Measurements from ENCODE around the gene IKBKE.
"Not testable (repeated sequence)": the region's sequence is repeated elsewhere in the genome, so short reads cannot be mapped to it uniquely, and the experiment has no call there.

Gene IKBKE

DNA sequence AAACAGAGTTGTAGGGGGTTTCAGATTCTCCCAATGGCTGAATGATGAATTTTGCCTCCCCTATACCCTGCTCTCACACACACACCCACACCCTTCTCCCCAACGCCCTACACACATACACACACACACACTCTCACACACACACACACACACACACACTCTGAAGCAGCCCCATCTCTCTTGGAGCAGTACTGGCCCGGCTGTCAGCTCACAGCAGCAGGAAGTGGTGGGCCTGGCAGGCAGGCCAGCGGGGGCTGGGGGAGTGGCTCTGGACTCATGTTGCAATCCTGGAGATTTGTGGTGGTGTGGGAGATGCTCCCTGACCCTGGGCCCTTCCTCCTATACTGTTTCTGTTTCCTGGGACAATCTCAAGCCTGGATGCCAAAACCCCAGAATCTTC, 2.2 kb downstream of the IKBKE start:
- Mint-ChIP-seq H3K4me1 (peaks cover 38% of the 10 kb centered on the region), H3K4me3 (no peak overlapping the region), H3K9me3 (no peaks in the 10 kb centered on the region), H3K27me3 (no peaks in the 10 kb centered on the region), H3K27ac (peak overlapping the region; percentile 87), H3K36me3 (peaks cover 24% of the 10 kb centered on the region)
- DNase-seq (ENCODE audit: low spot score in 2 of 2) (no peak), ATAC-seq (ENCODE audit: low read depth) (no peak)

DNA sequence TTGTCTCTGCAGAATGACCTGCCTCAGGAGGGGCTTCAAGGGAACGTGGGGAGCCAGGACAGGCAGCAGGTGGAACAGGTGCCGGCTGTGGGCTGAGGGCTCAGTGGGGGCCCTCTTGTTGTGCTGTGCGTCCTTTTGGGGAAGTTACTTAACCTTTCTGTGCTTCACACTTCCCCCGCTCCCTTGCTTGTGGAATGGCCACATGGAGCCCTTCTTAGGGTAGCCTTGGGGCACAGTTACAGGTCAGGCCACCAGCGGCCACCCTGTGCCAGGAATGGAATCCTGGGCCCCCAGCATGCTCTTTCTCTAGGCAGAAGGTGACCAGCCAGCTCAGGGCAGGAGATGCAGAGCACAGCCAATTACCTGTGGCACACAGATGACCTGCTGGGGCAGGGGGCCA, 2.6 kb downstream of the IKBKE start:
- ATAC-seq (ENCODE audit: low read depth) (no peak), DNase-seq (ENCODE audit: low spot score in 2 of 2) (no peak)
- Mint-ChIP-seq H3K27ac (peak overlapping the region; percentile 87), H3K4me1 (peaks cover 34% of the 10 kb centered on the region), H3K9me3 (no peaks in the 10 kb centered on the region), H3K27me3 (no peaks in the 10 kb centered on the region), H3K36me3 (peaks cover 24% of the 10 kb centered on the region), H3K4me3 (no peak overlapping the region)

DNA sequence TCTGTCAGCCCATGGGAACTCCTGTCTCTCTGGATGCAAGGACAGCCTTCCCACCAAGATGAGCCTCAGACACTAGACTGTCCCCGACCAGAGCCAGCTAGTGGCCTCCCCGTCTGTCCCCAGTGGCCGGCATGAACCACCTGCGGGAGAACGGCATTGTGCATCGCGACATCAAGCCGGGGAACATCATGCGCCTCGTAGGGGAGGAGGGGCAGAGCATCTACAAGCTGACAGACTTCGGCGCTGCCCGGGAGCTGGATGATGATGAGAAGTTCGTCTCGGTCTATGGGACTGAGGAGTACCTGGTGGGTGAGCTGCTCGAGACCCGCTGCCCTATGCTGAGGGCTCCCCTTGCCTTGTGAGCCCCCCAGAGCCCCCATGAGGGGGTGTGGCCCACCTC, 5.8 kb downstream of the IKBKE start:
- Mint-ChIP-seq H3K9me3 (no peaks in the 10 kb centered on the region), H3K27ac (no peak overlapping the region), H3K4me3 (no peak overlapping the region), H3K27me3 (no peaks in the 10 kb centered on the region), H3K4me1 (peaks cover 22% of the 10 kb centered on the region), H3K36me3 (peaks cover 31% of the 10 kb centered on the region)
- ATAC-seq (ENCODE audit: low read depth) = no peak
- no peak for DNase-seq (ENCODE audit: low spot score in 2 of 2)

DNA sequence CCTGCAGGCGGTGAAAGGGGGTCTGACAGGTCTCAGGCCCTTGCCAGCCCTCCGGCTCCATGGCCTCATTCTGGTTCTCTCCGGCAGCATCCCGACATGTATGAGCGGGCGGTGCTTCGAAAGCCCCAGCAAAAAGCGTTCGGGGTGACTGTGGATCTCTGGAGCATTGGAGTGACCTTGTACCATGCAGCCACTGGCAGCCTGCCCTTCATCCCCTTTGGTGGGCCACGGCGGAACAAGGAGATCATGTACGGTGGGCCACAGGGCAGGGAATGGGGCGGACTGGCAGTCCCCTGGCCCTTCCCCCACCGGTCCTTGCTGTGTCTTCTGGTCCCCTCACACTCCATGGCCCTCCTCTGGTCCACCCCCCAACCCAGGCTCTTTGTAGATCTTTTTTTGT, 6.3 kb downstream of the IKBKE start:
- Mint-ChIP-seq H3K9me3 (no peaks in the 10 kb centered on the region), H3K4me3 (no peak overlapping the region), H3K27ac (no peak overlapping the region), H3K4me1 (peaks cover 18% of the 10 kb centered on the region), H3K36me3 (peaks cover 33% of the 10 kb centered on the region), H3K27me3 (no peaks in the 10 kb centered on the region)
- ATAC-seq (ENCODE audit: low read depth) (no peak), DNase-seq (ENCODE audit: low spot score in 2 of 2) (no peak)

DNA sequence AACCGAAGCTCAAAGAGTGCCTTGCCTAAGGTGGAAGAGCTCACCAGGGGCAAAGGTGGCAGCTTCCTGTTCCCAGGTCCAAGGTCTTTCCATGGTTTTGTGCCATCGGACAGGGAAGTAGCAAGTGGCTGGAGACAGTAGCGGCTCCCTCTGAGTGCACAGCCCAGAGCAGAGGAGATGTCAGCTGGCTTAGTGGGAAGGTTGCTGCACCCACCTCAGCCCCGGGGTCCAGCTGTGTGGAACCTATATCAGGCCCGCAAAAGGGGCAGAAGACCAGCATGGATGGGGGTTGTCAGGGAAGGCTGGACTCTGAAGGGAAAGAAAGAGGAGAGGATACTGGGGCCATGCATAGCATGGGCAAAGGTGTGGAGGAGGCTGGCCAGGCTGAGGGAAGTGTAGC, 6.8 kb downstream of the IKBKE start:
- H3K36me3 Mint-ChIP-seq = peaks cover 33% of the 10 kb centered on the region
- H3K27ac Mint-ChIP-seq = no peak overlapping the region
- peaks cover 14% of the 10 kb centered on the region for H3K4me1 Mint-ChIP-seq
- DNase-seq (ENCODE audit: low spot score in 2 of 2) = no peak
- ATAC-seq (ENCODE audit: low read depth) = no peak
- no peak overlapping the region for H3K4me3 Mint-ChIP-seq
- no peaks in the 10 kb centered on the region for H3K9me3 Mint-ChIP-seq
- H3K27me3 Mint-ChIP-seq = no peaks in the 10 kb centered on the region

DNA sequence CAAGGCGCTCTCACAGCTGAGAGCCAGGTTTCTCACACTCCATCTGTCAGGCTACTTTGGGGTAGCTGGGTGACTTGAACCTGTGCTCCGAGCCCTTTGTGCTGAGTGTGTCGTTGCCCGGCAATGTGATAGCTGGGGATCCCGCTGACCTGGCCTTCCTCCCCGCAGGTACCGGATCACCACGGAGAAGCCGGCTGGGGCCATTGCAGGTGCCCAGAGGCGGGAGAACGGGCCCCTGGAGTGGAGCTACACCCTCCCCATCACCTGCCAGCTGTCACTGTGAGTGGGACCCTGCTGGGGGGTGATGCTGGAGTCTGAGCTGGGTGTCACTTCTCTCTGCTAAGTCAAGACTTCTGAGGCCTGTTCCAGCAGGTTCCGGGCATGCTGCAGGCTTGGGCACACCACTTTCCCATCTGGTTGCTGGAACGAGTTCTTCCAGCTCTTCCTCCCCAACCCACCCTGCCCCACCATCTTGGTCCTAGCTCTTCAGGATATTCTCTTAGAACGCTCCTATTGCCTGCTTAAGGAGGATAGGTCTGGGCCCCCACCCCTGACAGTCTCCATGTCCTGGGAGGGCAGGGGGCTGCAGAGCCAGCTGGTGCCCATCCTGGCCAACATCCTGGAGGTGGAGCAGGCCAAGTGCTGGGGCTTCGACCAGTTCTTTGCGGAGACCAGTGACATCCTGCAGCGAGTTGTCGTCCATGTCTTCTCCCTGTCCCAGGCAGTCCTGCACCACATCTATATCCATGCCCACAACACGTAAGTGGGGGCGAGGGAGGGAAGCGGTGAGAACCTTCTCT, 7.5 kb downstream of the IKBKE start:
- H3K27ac Mint-ChIP-seq = no peak overlapping the region

DNA sequence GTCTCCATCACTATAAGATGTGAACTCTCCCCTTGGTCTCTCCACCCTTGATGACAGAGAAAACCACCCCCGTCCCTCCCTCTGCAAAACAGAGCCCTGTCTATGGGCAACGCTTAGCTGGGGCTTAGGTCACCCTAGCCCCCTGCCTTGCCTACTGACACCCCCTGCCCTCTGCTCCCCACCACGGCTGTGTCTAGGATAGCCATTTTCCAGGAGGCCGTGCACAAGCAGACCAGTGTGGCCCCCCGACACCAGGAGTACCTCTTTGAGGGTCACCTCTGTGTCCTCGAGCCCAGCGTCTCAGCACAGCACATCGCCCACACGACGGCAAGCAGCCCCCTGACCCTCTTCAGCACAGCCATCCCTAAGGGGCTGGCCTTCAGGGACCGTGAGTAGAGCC, 8.5 kb downstream of the IKBKE start:
- no peak for DNase-seq (ENCODE audit: low spot score in 2 of 2)
- H3K27ac Mint-ChIP-seq = no peak overlapping the region
- H3K27me3 Mint-ChIP-seq = no peaks in the 10 kb centered on the region
- H3K36me3 Mint-ChIP-seq = peaks cover 33% of the 10 kb centered on the region
- H3K9me3 Mint-ChIP-seq = no peaks in the 10 kb centered on the region
- ATAC-seq (ENCODE audit: low read depth) = no peak
- no peak overlapping the region for H3K4me3 Mint-ChIP-seq
- peaks cover 5% of the 10 kb centered on the region for H3K4me1 Mint-ChIP-seq

More for the DNA sequence above, 7.5 kb downstream of the IKBKE start:
- Mint-ChIP-seq H3K27me3 (no peaks in the 10 kb centered on the region), H3K4me1 (peaks cover 8% of the 10 kb centered on the region), H3K4me3 (no peak overlapping the region), H3K9me3 (no peaks in the 10 kb centered on the region), H3K36me3 (peaks cover 33% of the 10 kb centered on the region)
- ATAC-seq (ENCODE audit: low read depth) (no peak), DNase-seq (ENCODE audit: low spot score in 2 of 2) (no peak)

DNA sequence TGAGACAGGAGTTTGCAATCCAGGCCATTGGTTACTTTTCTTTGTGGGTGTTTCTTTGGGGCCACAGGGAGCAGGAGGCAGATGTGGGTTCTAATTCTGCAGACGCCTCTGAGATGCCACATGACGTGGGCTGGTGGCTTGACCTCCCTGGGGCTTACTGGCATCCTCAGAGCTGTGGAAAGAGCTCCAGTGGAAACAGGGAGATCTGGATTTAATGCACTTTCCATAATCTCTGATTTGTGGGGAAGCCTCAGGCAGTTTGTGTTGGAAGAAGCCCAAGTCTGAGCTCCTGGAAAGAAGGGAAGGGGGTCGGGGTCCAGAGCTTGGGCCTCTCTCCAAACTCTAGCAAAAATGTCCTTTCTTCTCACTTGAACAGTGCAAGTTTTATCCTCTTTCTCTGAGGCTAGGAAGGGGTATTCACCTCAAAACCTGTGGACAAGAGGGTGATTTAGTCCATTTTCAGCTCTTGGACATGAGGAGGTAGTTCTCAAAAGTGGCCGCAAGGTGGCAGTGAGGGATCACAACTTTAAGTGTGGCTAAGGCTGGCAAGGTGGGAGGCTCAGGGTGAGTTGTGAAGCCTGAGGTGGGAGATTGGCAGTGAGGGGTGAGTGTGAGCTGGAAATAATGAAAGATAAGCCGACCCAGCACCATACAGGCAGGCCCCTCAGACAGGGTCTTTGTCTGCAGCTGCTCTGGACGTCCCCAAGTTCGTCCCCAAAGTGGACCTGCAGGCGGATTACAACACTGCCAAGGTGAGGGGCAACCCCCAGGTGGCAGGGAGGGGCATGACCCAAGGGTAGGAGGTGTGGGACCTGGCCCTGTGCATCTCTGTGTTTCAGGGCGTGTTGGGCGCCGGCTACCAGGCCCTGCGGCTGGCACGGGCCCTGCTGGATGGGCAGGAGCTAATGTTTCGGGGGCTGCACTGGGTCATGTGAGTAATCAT, 9.2 kb downstream of the IKBKE start:
- H3K27me3 Mint-ChIP-seq = no peaks in the 10 kb centered on the region
- peaks cover 29% of the 10 kb centered on the region for H3K36me3 Mint-ChIP-seq
- ATAC-seq (ENCODE audit: low read depth) (peak; percentile 77), DNase-seq (ENCODE audit: low spot score in 2 of 2) (peak; percentile 54 to 62)
- no peak overlapping the region for H3K4me3 Mint-ChIP-seq
- no peaks in the 10 kb centered on the region for H3K9me3 Mint-ChIP-seq
- H3K27ac Mint-ChIP-seq = no peak overlapping the region
- H3K4me1 Mint-ChIP-seq = peaks cover 5% of the 10 kb centered on the region

DNA sequence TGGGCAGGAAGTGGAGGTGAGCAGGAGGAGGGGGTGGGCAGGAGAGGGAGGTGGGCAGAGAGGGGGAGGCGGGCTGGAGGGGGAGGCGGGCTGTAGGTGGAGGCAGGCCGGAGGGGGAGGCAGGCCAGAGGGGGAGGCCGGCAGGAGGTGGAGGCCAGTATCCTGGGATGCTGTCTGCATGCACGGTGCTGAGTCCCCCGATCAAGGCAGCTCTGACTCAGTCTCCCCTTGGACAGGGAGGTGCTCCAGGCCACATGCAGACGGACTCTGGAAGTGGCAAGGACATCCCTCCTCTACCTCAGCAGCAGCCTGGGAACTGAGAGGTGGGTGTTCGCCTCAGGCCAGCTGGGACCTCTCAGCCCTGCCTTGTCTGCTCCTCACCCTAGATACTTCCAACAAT, 9.9 kb downstream of the IKBKE start:
- H3K4me3 Mint-ChIP-seq = no peak overlapping the region
- no peaks in the 10 kb centered on the region for H3K27me3 Mint-ChIP-seq
- peaks cover 3% of the 10 kb centered on the region for H3K4me1 Mint-ChIP-seq
- ATAC-seq (ENCODE audit: low read depth) = no peak
- H3K36me3 Mint-ChIP-seq = peaks cover 29% of the 10 kb centered on the region
- no peak overlapping the region for H3K27ac Mint-ChIP-seq
- no peak for DNase-seq (ENCODE audit: low spot score in 2 of 2)
- no peaks in the 10 kb centered on the region for H3K9me3 Mint-ChIP-seq

DNA sequence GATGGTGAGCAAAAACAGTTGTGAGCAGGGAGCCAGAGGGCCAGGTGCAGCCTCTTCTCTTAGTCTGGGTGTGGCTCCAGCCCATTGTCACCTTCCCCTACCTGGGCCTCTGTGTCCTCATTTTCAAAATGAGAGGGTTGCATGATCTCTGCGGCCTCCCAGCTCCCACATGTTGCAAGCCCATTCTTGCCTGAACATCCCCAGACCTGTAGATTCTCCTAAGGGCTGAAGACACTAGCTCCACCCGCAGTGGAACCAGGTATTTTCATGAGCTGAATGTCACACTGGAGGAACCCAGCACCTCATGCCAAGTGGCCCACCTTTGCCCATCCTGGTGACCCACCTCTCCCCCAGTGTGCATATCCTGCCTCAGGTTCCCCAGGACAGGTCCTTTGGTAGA, 12.3 kb downstream of the IKBKE start:
- ATAC-seq (ENCODE audit: low read depth) = no peak
- Mint-ChIP-seq H3K4me3 (no peak overlapping the region), H3K36me3 (peaks cover 20% of the 10 kb centered on the region), H3K9me3 (no peaks in the 10 kb centered on the region), H3K27ac (no peak overlapping the region), H3K27me3 (no peaks in the 10 kb centered on the region), H3K4me1 (peaks cover 3% of the 10 kb centered on the region)
- no peak for DNase-seq (ENCODE audit: low spot score in 2 of 2)

DNA sequence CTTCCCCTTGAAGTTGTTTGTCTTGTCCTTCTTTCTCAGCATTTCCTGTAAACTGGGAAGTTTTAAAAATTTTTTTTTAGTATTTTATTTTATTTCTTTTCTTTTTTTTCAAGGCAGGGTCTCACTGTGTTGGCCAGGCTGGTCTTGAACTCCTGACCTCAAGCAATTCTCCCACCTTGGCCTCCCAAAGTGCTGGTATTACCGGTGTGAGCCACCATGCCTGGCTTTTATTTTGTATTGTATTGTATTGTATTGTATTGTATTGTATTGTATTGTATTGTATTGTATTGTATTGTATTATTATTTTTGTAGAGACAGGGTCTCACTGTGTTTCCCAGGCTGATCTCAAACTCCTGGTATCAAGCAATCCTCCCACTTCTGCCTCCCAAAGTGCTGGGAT, 13.6 kb downstream of the IKBKE start:
- DNase-seq (ENCODE audit: low spot score in 2 of 2); ATAC-seq (ENCODE audit: low read depth); H3K9me3 Mint-ChIP-seq; H3K4me3 Mint-ChIP-seq; H3K27ac Mint-ChIP-seq; H3K4me1 Mint-ChIP-seq; H3K27me3 Mint-ChIP-seq: not testable (repeated sequence)
- H3K36me3 Mint-ChIP-seq = peaks cover 22% of the 10 kb centered on the region

DNA sequence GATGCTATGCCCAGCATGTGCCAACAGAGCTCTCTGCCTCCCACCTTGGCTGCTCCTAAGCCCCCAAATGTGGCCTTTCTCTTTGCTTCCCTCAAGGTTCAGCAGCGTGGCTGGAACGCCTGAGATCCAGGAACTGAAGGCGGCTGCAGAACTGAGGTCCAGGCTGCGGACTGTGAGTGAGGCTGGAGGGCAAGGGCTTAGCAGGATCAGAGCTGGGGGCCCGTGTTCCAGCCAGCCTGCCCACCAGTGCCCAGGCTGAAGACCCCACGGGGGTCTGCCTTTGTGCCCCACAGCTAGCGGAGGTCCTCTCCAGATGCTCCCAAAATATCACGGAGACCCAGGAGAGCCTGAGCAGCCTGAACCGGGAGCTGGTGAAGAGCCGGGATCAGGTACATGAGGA, 14.6 kb downstream of the IKBKE start:
- Mint-ChIP-seq H3K4me1 (no peaks in the 10 kb centered on the region), H3K9me3 (no peaks in the 10 kb centered on the region), H3K27me3 (no peaks in the 10 kb centered on the region), H3K36me3 (peaks cover 18% of the 10 kb centered on the region), H3K4me3 (no peak overlapping the region), H3K27ac (no peak overlapping the region)
- no peak for DNase-seq (ENCODE audit: low spot score in 2 of 2)
- ATAC-seq (ENCODE audit: low read depth) = no peak

DNA sequence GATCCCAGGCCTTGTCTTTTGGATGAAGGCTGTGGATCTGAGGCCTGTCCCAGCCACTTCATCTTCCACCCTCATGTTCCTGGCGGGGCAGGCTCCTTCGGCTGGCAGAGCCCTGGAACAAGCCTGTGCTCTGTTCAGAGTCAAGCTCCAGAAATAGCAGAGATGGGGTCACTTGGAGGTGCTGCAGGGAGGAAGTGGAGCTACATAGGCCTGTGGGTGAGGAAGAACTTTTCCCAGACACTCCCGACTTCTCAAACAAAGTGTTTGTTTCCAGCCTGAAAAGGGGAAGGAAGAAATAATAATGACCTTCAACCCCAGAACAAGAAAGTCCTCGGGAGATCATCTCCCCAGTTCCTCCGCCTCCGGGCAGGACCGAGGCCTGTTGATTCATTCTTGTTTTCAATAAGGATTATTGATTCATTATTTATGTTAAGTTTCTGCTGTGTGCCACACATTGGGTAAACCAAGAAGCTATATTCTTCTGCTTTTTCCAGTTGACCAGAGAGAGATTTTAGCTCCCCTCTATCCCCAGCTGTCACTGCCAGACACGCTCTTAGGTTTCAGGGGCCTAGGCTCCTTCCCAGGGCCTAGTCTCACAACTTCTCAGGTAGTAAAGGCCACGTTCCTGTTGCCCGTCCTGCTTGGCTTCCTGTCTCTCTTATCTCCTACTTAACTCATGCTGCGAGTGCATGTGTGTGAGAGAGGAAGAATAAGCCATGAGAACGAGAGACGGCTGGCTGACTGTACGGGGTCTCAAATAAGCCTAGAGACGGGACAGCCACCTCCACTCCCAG, 16.9 kb downstream of the IKBKE start:
- no peaks in the 10 kb centered on the region for H3K4me1 Mint-ChIP-seq
- no peaks in the 10 kb centered on the region for H3K9me3 Mint-ChIP-seq
- no peak overlapping the region for H3K27ac Mint-ChIP-seq
- no peak for ATAC-seq (ENCODE audit: low read depth)
- DNase-seq (ENCODE audit: low spot score in 2 of 2) = no peak
- H3K27me3 Mint-ChIP-seq = no peaks in the 10 kb centered on the region
- H3K4me3 Mint-ChIP-seq = no peak overlapping the region
- H3K36me3 Mint-ChIP-seq = peaks cover 24% of the 10 kb centered on the region

DNA sequence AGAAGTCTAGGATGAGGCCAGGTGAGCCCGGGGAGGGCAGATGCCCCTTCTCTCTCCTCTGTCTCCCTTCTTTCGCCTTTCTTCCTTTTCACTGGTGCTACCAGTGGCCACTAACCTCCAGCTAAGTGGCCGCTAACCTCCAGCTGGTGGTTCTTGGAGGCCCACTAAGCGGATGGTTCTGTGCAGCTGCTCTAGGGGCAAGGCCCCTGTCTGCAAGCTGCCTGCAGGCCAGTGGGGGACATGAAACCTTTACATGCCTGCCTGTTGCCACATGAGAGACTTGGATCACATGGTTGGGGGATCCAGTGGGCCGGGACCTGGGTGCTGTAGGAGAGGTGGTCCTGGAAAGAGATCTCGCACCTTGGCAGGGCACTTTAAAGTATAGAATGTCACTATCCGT, 17.7 kb downstream of the IKBKE start:
- Mint-ChIP-seq H3K4me1 (no peaks in the 10 kb centered on the region), H3K36me3 (peaks cover 29% of the 10 kb centered on the region), H3K27me3 (no peaks in the 10 kb centered on the region), H3K4me3 (no peak overlapping the region), H3K9me3 (no peaks in the 10 kb centered on the region), H3K27ac (peak overlapping the region; percentile 63)
- DNase-seq (ENCODE audit: low spot score in 2 of 2) (no peak), ATAC-seq (ENCODE audit: low read depth) (no peak)
